GM18508 (cell line): Measurements from ENCODE around the gene TRIM29.

Source experiments
- ATAC-seq: cut with Tn5 transposase; IDR thresholded peaks from one replicate; pipeline ENCODE4 v1.9.1; 2021; ENCODE audit warnings: moderate number of reproducible peaks; ENCODE audit not compliant: insufficient read depth, unreplicated experiment

Gene TRIM29

DNA sequence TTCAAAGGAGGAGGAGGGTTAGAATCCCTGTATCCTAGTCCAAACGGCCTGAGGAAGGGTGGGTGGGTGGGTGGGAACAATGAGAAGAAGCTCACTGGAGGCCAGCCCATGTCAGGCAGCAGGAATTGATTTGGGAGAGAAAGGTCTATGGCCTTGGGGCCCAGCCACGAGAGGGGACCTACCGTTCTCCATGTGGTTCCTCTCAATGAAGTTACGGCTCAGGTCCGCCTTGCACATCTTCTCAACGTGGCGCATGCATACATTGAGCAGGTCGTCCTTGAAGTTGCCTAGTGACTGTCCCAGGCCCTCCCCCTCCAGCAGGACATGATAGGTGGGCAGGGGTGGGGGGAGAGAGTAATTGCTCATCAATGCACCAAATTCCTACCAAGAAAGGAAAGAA lies 12.4 kb downstream of the TRIM29 start:
- no peak for ATAC-seq

DNA sequence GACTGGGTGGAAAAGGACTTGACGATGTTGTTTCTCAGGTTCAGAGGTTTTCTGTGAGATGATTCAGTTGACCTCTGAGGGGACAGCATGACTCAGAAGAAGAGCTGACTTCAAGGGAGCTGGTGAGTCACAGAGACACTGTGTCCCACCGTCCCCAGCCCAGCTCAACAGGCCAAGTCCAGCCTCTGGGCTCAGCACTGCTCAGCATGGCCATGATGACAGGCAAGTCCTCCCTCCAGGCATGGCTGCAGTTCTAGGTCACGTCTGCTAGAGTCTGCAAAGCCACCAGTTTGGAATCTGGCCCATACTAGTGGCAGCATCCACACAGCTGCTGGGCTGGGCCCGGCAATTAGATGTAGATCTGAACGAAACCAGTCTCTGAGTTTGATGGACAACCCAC lies 12.9 kb downstream of the TRIM29 start:
- ATAC-seq: no peak

DNA sequence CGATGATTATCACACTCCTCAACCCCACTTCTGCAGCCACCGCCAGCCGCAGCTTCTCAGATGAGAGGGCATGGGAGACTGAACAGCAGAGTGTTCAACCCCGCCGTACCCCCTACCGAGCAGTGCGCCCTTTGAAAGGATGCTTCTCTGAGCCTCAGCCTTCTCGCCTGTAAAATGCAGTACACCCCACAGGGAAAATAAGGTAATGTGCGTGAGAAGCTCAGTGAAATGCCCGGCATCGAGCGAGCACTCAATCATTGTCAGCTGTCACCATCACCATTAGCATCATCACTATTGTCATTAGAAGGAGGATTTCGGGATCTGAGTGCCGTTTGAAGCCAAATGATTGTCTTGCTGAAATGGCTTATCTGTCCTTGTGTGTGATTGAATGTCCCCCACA lies 13.6 kb downstream of the TRIM29 start:
- ATAC-seq: no peak

DNA sequence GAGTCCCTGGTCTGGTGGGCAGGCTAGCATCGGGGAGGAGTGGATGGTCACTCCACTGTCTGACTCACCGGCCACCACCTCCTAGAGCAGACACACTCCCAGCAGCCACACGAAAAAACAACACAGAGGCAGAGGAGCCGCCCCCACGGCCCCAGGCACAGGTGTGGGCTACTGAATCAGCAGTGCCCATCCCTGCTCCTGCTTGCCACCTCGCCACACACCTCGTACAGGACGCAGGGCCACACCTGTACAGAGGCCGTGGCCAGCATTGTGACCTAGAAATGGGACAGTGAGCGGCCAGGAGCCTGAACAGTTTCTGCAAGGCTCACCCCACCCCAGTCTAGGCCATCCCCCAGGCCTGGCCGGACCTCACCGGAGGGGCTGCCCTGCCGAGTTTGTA lies 14.0 kb downstream of the TRIM29 start:
- ATAC-seq: no peak

DNA sequence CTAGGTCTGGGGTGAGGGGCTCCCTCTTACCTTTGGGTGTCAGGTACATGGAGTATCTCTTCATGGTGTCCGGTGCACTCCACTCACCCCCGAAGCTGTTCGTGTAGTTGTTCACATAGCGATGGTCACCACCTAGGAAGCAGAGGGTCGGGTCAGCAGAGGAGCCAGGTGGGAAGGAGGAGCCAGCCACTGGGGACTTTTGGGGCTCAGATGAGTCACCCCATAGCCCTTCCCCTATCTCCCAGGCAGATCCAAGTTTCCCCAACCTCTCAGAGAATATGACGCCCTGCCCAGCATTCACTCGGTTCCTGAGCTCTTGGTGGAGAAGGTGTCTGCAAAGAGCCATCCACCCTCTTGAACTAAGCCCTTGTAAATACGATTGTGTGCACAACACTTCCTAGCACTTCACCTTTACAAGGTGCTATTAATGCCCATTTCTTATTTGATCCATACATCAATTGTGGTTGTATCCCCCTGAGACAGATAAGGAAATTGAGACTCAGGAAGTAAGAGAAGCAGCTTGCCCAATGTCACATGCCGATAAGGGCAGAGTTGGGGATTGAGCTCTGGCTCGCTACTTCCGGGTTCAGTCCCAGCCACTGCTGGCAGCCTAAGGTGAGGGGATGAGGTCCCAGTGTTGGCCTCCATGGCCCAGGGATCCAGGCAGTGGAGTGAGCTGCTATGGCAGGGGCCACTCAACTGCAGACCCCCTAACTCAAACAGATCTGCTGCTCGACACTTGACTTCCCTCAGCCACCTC lies 14.8 kb downstream of the TRIM29 start:
- no peak for ATAC-seq

DNA sequence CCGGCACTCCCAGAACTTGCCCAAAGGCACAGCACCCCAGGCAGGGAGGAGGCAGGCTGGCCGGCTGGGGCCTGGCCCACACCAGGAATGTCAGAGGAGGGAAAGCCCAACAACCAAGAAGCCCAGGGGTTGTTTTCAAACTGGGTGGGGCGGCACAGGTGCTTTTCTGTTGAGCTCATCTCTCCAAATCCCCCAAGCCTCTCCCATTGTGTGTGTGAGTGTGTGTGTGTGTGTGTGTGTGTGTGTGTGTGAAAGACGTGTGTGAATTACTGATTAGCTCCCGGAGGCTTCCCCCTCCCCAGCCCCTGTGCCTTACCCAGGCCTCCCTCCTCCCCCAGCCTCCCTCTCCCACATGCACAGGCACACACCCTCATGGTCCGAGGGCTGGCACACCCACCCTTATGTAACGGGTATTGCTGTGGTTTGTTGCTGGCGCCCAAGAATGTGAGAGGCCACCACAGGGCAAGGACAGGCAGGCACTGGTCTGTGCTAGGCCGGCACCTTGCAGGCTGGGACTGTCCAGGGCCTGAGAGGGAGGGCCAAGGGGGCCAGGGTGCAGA lies 15.9 kb downstream of the TRIM29 start:
- ATAC-seq: no peak

DNA sequence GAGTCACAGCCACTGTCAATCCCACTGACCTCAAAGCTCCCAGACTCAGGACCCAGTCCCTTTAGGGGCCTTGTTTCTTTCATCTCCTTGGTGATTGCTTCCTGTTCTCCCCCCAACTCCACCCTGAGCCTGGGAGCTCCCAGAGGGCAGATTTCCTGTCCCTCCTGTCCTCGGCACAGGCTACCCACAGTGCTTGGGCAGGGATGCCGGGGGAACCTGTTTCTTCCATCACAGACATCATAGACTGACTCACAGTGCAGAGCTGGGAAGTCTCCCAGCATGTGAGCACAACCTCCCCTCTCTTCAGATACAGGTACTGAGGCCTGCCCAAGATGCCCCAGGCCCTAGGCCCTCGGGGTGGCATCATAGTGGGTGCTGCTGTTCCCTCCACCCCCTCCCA lies 16.6 kb downstream of the TRIM29 start:
- no peak for ATAC-seq

DNA sequence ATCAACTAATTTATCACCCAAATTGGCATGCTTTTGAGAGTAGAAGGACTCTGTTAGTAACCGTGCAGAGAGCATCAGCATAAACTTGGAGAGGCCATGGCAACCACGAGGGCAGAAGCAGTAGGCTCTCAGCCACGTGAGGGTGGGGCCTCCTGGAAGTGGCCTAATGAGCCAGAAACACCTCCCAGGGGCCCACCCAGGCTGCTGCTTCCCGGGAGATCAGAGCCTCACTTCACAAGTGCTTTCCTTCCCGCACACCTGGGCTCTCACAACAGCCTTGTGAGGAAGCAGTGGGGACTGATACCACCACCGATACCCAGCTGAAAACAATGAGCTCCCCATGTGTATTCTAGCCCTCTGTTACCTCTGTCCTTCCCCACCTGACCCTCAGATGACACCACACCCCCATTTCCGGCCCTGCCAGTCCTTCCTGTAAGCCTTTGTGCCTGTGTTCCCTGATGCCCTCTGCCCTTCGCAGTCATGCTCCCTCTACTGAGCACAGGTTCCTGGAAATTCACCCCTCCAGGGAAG lies 17.0 kb downstream of the TRIM29 start:
- ATAC-seq: no peak

DNA sequence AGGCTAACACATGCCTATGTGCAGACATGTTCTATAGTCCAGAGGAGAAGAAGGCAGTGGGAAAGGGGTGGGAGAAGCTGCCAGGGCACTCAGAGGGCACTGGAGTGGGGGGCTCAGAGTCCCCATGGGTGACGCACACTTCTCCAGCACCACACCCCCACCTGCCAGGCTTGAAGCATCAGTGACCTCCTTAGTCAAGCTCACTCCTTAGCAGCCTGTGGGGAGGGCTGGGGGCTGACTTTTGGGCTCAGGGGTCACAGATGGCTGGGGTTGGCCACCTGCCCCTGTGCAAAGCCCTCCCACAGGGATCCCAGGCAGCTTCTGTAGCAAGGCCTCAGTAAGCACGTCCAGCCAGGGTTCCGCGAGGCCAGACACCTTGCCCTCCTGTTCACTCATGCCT lies 18.8 kb downstream of the TRIM29 start:
- ATAC-seq: no peak

DNA sequence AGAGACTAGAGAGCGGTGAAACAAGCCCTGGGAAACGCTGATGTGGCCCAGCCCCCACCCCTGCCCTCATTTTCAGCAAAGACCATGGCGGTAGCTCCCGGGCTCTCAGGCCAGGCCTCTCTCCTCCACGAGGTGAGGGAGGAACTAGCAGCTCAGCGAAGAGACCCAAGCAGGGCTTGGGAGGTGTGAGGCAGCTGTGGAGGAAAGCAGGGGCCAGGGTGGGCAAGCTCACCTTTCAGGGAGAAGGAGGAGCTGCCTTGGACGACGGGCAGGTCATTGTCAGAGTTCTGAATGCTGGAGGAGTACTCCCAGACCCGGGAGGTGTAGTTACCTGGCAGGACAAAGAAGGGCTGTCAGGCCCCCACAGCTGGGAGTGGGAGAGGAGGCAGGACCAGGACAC lies 19.9 kb downstream of the TRIM29 start:
- no peak for ATAC-seq

DNA sequence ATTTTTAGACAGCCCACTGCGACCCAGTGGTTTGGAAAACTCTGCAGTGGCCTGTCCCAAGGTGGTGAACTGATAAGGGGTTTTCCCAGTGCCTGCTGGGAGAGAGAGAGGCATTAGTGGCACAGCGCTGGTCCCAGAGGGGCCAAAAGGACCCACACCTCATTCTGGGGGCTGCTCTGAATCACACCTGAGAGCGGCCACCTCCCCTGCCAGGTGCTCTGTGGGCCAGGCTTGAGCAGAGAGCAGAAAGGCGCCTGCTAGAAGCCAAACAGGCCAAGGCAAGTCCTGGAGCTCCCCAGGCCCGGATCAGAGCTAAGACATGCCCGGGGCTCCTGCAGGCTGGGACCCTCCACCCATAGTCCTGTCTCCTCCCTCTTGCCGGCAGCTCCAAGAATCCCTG lies 20.9 kb downstream of the TRIM29 start:
- ATAC-seq: no peak

DNA sequence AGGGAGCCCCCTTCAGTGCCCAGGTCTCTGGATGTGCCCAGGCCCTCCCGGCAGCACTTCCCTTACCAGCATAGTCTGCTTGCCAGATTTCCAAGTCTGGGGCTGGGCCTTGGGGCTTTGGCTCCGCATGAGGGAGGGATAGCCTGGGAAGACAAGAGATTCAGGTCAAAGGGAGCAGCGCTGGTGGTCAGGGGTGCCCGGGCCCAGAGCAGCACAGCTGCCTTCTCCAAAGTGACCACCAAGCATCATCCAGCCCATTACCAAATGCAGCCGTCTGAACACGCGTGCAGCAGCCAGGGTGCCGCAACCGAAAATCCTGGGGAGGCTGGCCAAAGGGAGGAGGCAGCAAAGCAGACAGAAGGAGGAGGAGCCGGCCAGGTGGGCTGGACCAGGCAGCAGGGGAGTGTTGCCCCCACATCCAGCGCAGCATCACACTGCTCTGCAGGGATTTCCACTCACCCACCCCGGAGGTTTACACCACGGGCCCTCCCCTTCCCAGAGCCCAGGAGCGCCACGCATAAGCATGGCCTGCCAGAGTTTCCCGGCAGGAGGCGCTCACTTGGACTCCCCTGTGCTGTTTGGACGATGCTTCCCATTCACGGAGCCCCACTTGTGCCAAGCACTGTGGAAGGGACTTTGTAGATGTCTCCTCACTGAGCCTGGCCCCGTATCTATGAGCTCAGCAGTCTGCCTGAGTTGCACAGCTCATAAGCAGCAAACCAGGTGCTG lies 22.5 kb downstream of the TRIM29 start:
- no peak for ATAC-seq

DNA sequence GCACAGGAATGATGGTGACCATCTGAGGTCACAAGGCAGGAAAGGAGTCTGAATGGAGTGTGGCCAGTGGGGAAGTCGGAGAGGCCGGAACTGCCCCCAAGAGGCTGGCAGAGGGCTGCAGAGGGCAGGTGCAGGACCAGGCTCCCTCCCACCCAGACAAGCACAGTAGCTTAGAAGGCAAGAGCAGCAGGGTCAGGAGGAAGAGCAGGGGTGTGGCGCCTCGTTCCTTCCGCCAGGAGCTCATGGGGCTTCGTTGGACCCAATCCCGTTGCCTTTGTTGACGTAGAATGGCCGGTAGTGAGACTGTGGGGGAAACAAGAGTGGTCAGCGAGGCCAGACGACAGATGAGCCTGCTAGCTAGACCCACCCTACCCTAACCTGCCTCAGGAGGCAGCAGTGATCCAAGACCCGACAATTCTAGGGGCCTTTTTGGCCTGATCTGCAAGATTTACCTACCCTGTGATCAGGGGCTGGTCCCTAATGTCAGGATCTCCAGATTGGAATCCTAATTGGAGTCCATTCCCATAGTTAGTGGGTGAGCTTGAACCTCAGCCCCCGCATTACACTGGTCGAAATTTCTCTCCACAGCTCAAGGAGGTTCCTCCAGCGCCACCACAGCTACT lies 25.6 kb downstream of the TRIM29 start:
- ATAC-seq: no peak

DNA sequence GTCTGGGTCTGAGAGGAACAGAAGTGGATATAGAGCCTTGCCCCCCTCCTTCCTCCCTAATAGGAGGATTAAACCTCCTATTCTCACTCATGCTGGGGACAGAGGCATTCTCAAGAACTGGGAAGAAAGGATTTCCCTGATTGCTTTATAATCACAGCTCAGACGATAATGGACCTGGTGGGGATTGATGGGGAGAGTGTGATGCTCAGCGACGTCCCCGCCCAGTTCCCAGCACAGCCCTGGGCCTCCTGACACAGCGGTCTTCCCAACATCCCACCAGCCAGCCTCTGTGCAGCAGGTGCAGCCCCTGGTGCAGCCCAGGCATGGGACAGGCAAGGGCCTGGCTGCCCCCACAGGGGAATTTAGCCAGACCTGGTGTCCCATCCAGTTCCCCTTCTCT lies 28.4 kb downstream of the TRIM29 start:
- no peak for ATAC-seq

DNA sequence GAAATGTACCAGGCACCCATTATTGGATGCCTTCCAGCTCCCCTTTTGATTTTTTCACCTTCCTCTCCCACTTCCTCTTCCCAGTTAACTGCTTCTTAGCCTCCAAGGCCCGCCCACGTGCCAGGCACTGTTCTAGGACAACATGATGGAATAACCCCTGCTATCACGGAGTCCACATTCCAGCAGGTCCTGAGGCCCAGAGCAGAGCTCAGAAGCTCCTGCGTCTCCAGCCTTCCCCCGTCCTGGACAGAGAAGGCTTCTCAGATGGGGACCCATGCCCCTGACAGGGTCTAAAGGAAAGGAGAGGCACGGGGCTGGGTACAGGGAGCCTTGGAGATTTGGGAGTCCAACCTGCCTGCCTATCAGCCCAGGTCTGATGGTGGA lies 29.1 kb downstream of the TRIM29 start:
- no peak for ATAC-seq

DNA sequence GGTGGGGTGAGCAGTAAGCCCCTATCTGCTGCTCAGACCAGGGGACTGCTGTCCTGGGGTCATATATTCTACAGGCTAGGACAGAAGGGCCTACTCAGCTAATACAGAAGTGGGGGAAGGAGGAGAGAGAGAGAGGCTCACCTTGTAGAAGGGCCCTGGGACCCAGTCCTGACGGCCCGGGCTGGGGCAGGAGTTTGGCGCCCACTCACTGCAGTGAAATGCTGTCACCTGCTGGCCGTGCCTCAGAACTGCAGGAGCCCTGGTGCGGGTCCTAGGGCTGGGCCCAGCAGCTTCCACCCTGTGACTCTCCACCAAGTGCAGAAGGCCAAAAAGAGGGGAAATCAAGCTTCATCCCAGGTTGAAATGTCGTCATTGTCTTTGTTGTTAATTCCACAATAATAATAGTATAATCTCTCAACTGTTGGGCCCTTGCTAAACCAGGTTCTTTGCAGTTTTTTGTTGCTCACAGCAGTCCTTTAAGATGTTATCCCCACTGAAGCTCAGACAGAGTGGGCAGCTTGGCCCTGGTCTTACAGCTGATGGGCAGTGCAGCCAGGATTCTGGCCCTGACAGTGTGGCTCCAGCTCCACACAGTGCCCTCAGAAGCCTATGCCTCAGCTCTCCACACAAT lies 29.6 kb downstream of the TRIM29 start:
- no peak for ATAC-seq

DNA sequence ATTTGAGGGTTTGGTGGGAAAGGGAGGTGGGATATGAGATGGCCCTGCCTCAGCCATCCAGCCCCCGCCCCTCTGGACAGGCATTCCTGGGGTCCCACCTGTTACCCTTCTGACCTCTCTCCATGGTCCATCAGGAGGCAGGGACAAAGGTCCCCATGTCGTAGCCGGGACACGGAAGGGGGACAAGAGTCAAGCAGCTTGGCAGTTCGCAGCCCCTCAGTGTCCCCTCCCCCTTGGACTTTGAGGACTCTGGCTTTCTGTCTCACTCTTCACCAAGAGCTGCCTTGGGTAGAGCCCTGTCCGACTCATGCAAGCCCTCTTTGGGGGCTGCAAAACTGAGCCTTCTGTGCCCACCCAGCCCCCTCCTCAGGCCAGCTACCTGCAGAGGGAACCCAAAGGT lies 30.2 kb downstream of the TRIM29 start:
- ATAC-seq: no peak

DNA sequence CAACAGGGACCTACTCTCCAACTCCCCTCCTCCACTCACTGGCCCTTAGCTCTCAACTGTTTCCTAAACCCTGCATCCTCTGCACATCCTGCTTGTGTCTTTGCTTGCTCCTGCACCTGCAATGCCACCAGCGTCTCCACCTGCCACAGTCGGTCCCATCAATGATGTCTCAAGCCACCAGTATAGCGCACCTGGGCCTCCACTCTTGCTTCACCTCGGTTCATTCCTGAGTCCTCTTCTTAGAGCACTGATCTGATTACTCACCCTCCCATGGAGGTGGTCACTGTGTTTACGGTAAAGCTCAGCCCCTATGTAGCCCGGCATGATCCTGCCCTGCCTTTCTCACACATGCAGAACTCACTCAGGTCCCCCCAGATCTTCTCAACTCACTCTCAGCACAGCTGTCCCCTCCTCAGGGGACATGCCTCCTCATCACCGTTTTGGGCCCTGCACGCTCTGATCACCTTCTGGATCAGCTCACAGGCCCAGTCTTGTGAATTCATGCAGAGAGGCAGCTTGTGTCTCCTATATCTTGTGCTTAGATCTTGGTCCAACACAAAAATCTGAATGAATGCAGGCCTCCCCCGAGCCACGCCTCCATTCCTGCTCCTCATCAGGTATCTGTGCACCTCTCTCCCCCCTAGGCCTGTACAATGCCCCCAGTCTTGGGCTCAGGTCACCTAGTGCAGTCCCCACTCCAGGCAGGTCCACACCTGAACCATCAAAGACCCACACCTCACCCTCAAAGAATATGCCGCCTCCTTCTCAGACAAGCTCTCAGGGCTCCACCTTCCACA lies 31.4 kb downstream of the TRIM29 start:
- no peak for ATAC-seq

DNA sequence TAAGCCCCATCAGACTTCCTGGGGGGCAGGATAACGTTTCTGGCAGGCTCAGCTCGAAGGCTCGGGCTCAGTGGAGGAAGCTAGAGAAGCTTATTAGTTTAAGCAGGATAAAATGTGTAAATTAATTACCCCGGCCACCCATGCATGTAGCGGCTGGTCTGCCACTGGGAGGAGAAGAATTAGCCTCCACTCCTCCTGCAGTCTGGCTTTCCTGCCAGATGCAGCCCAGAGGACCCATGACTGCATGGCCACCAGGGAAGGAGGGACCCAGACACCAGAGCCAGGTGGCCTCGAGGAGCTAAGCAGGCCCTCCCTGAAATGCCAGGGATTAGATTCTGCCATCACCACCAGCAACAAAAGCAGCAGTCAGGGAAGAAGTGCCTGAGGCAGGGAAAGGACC lies 32.3 kb downstream of the TRIM29 start:
- no peak for ATAC-seq

DNA sequence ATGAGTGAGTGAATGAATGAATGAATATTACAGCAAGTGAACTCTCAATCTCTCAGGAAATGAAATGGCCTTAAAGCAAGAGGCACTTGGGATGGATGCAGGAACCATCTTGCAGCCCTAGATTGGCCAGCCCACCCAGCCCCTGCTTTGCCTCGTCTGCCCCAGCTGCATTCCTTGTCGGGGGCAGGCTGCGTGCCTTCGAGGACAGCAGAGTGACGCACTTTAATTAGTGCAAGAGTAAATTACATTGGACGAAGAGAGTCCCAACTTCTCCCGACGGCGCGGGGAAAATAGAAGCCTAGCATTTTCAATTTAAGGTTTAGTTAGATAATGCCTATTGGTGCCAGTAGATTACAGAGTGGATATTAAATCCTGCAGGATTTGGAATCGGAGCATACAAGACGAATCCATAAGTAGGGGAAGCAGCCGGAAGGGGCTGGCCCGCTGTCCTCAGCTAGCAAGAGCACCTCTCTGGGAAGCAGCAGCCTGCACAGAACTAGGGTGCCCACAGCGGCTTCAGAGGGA lies 33.8 kb downstream of the TRIM29 start:
- ATAC-seq: no peak
